IMR-90 (cell line): ENCODE data around the gene BSND. TPM values are rescaled to one million over a fixed set of nuclear protein-coding genes. Genes with fewer than 3 reads are reported as not detected.

Source experiments
- ATAC-seq: fragments of 200-7000 bp; cut with Tn5 transposase; 2 replicates; pipeline ENCODE4 v1.9.1; 2020; ENCODE audit warnings: low read depth, mild to moderate bottlenecking, moderate library complexity
- BruUV-seq: library from RNA; stranded (reverse); fragments of 400-500 nt; replicated peaks from 2 replicates; lab custom pipeline; 2021; lab: Mats Ljungman, UMichigan
- CTCF ChIA-PET: fragments of 300-600 bp; formaldehyde crosslinking; extraction: SDS; loops from one replicate; lab custom pipeline; 2021; ENCODE audit warnings: antibody characterized with exemption; lab: Yijun Ruan, JAX
- POLR2A ChIA-PET: fragments of 300-600 bp; sonication (Branson Sonifier 250); formaldehyde crosslinking; loops from one replicate; lab custom pipeline; 2022; ENCODE audit warnings: antibody characterized with exemption; ENCODE audit not compliant: unreplicated experiment; lab: Charles Lee
- DNase-seq: peaks from one replicate; pipeline ENCODE4 v3.0.0; 2013
- H2AFZ ChIP-seq: replicated peaks from 2 replicates; pipeline ENCODE3; 2013; ENCODE audit warnings: low read length, mild to moderate bottlenecking; ENCODE audit not compliant: poor library complexity
- H2AK5ac ChIP-seq: 2 replicates; pipeline ENCODE4 v1.6.1; 2013; ENCODE audit warnings: low read depth, low read length, inconsistent platforms
- H2AK9ac ChIP-seq: replicated peaks from 2 replicates; pipeline ENCODE3; 2013; ENCODE audit warnings: mild to moderate bottlenecking, low read depth, low read length, moderate library complexity; ENCODE audit not compliant: poor library complexity
- H2BK120ac ChIP-seq: 2 replicates; pipeline ENCODE4 v1.6.1; 2013; ENCODE audit warnings: low read depth, low read length, inconsistent platforms
- H2BK15ac ChIP-seq: 3 replicates; pipeline ENCODE4 v1.6.1; 2013; ENCODE audit warnings: low read depth, low read length, inconsistent platforms
- H2BK20ac ChIP-seq: 2 replicates; pipeline ENCODE4 v1.6.1; 2013; ENCODE audit warnings: low read depth, mild to moderate bottlenecking, inconsistent platforms, low read length, moderate library complexity
- H2BK5ac ChIP-seq: 2 replicates; pipeline ENCODE4 v1.6.1; 2013; ENCODE audit warnings: mild to moderate bottlenecking, low read depth, low read length, inconsistent platforms; ENCODE audit not compliant: poor library complexity, severe bottlenecking
- H3K14ac ChIP-seq: replicated peaks from 2 replicates; pipeline ENCODE4 v1.6.1; 2013; ENCODE audit warnings: low read depth, low read length, inconsistent platforms
- H3K18ac ChIP-seq: 2 replicates; pipeline ENCODE4 v1.6.1; 2013; ENCODE audit warnings: low read depth, low read length, control low read depth
- H3K23ac ChIP-seq: 2 replicates; pipeline ENCODE4 v1.6.1; 2013; ENCODE audit warnings: low read depth, low read length, inconsistent platforms
- H3K27ac ChIP-seq: 2 replicates; pipeline ENCODE4 v1.5.1; 2013; ENCODE audit warnings: mild to moderate bottlenecking, control low read depth, low read length; ENCODE audit not compliant: insufficient read depth
- H3K27me3 ChIP-seq: 2 replicates; pipeline ENCODE4 v1.6.1; 2013; ENCODE audit warnings: low read length; ENCODE audit not compliant: control insufficient read depth, insufficient read depth
- H3K36me3 ChIP-seq: 2 replicates; pipeline ENCODE4 v1.6.1; 2013; ENCODE audit warnings: low read length, mixed read lengths; ENCODE audit not compliant: control insufficient read depth, insufficient read depth
- H3K4ac ChIP-seq: 2 replicates; pipeline ENCODE4 v1.6.1; 2013; ENCODE audit warnings: low read depth, low read length, inconsistent platforms
- H3K4me1 ChIP-seq: 2 replicates; pipeline ENCODE4 v1.6.1; 2013; ENCODE audit warnings: low read length, mixed read lengths; ENCODE audit not compliant: control insufficient read depth, insufficient read depth
- H3K4me2 ChIP-seq: 2 replicates; pipeline ENCODE4 v1.6.1; 2013; ENCODE audit warnings: low read depth, mild to moderate bottlenecking, control low read depth, low read length, moderate library complexity
- H3K4me3 ChIP-seq: 2 replicates; pipeline ENCODE4 v1.5.1; 2013; ENCODE audit warnings: low read depth, mild to moderate bottlenecking, control low read depth, low read length, moderate library complexity; ENCODE audit not compliant: insufficient read depth
- H3K56ac ChIP-seq: 2 replicates; pipeline ENCODE4 v1.6.1; 2013; ENCODE audit warnings: low read length, inconsistent platforms; ENCODE audit not compliant: insufficient read depth; ENCODE audit errors: extremely low read depth
- H3K79me1 ChIP-seq, 2 experiments: 2 replicates each; pipeline ENCODE4 v1.6.1; 2013; ENCODE audit warnings: low read length in 2 of 2, inconsistent platforms in 1 of 2, low read depth in 1 of 2
- H3K9ac ChIP-seq: 2 replicates; pipeline ENCODE4 v1.6.1; 2013; ENCODE audit warnings: low read depth, low read length, control low read depth
- H3K9me1 ChIP-seq: 2 replicates; pipeline ENCODE4 v1.6.1; 2013; ENCODE audit warnings: low read length, inconsistent platforms; ENCODE audit not compliant: insufficient read depth
- H3K9me3 ChIP-seq: 2 replicates; pipeline ENCODE4 v1.6.1; 2013; ENCODE audit warnings: low read length; ENCODE audit not compliant: control insufficient read depth, insufficient read depth
- H4K20me1 ChIP-seq: 2 replicates; pipeline ENCODE4 v1.6.1; 2013; ENCODE audit warnings: low read length, inconsistent platforms; ENCODE audit not compliant: insufficient read depth
- H4K5ac ChIP-seq: 2 replicates; pipeline ENCODE4 v1.6.1; 2013; ENCODE audit warnings: mild to moderate bottlenecking, low read depth, low read length, control low read depth
- H4K8ac ChIP-seq, 2 experiments: 2 replicates each; pipeline ENCODE4 v1.6.1; 2013; ENCODE audit warnings: low read depth in 2 of 2, low read length in 2 of 2, control low read depth in 1 of 2, inconsistent platforms in 1 of 2
- H4K91ac ChIP-seq: 2 replicates; pipeline ENCODE4 v1.6.1; 2013; ENCODE audit warnings: low read depth, low read length, inconsistent platforms; ENCODE audit not compliant: insufficient read depth
- BHLHE40 ChIP-seq: fragments of 150-350 bp; IDR thresholded peaks from 2 replicates; pipeline ENCODE4 v1.6.1; 2016; ENCODE audit warnings: mild to moderate bottlenecking, low read depth, low read length
- CEBPB ChIP-seq: IDR thresholded peaks from 2 replicates; pipeline ENCODE4 v1.6.1; 2012; ENCODE audit warnings: low read depth, low read length, improper control_type of control experiment
- CTCF ChIP-seq: conservative IDR thresholded peaks from 2 replicates; pipeline ENCODE4 v1.5.1; 2012; ENCODE audit warnings: mild to moderate bottlenecking, low read depth, low read length, improper control_type of control experiment
- ELK1 ChIP-seq: fragments of 150-350 bp; IDR thresholded peaks from 2 replicates; pipeline ENCODE4 v1.6.1; 2016; ENCODE audit warnings: low read depth, mild to moderate bottlenecking, low read length, moderate library complexity, borderline replicate concordance
- MAFK ChIP-seq: IDR thresholded peaks from 2 replicates; pipeline ENCODE4 v1.6.1; 2012; ENCODE audit warnings: low read depth, low read length, improper control_type of control experiment
- MXI1 ChIP-seq: IDR thresholded peaks from 2 replicates; pipeline ENCODE4 v1.6.1; 2012; ENCODE audit warnings: low read depth, mild to moderate bottlenecking, low read length, moderate library complexity, borderline replicate concordance
- NFE2L2 ChIP-seq: fragments of 150-350 bp; IDR thresholded peaks from 2 replicates; pipeline ENCODE4 v1.6.1; 2016; ENCODE audit warnings: low read depth, mild to moderate bottlenecking, low read length
- POLR2A ChIP-seq: IDR thresholded peaks from 2 replicates; pipeline ENCODE4 v1.6.1; 2012; ENCODE audit warnings: mild to moderate bottlenecking, low read depth, low read length
- RAD21 ChIP-seq: IDR thresholded peaks from 2 replicates; pipeline ENCODE4 v1.6.1; 2012; ENCODE audit warnings: low read length, improper control_type of control experiment
- RFX5 ChIP-seq: IDR thresholded peaks from 2 replicates; pipeline ENCODE4 v1.8.0; 2012; ENCODE audit warnings: low read depth, mild to moderate bottlenecking, low read length, moderate library complexity
- SMC3 ChIP-seq: fragments of 150-350 bp; IDR thresholded peaks from 2 replicates; pipeline ENCODE4 v1.6.1; 2016; ENCODE audit warnings: low read depth, mild to moderate bottlenecking, antibody characterized with exemption, low read length, moderate library complexity
- USF2 ChIP-seq: fragments of 150-350 bp; IDR thresholded peaks from 2 replicates; pipeline ENCODE4 v1.6.1; 2017; ENCODE audit warnings: mild to moderate bottlenecking, antibody characterized with exemption, low read length, low read depth
- WGBS, 2 experiments: methylation state at CpG; one replicate each; pipeline versions ENCODE4 v1.1.5 to v1.1.7; 2013; ENCODE audit warnings: missing lambda C conversion rate in 2 of 2; ENCODE audit not compliant: insufficient read length in 1 of 2; ENCODE audit errors: extremely low coverage in 2 of 2; 5-methylcytosine and 5-hydroxymethylcytosine counted together
- dilution Hi-C: fragments of 300-500 bp; cut with HindIII; formaldehyde crosslinking; loops from one replicate; pipeline ENCODE4 v1.14.3; 2018; ENCODE audit warnings: low sequenced_read_pairs; ENCODE audit not compliant: unreplicated experiment
- in situ Hi-C: fragments of 300-500 bp; cut with MboI; formaldehyde crosslinking; loops from 3 replicates; pipeline ENCODE4 v1.14.3; 2019; ENCODE audit warnings: low sequenced_read_pairs, inconsistent platforms, mixed read lengths
- intact Hi-C: fragments of 100-400 bp; cut with micrococcal nuclease; formaldehyde crosslinking; loops from 2 replicates; pipeline ENCODE4 v1.10.0; 2022
- polyA plus RNA-seq, 3 experiments: library from polyadenylated mRNA; depleted of rRNA; stranded (reverse); fragments of >200 nt; gene quantifications; 2 replicates each; pipeline ENCODE4 v1.2.3, GENCODE V29; 2012; ENCODE audit warnings: low replicate concordance in 1 of 3
- total RNA-seq: library from RNA; depleted of rRNA; stranded (reverse); fragments of >200 nt; gene quantifications from 2 replicates; pipeline ENCODE4 v1.2.3, GENCODE V29; 2012

Gene BSND
- total and polyA plus RNA-seq, 2 of the 4 experiments (the other 2 are of a cell fraction), result not detected

GRCh38 chr1:54989473-54989872 lies 9.3 kb upstream of the BSND start:
- ATAC-seq (no peak), DNase-seq (no peak)
- H2BK20ac ChIP-seq, result no peak overlapping the region
- H2AK9ac ChIP-seq, result peak overlapping the region; percentile 45
- no peak overlapping the region for H3K23ac ChIP-seq
- no peaks in the 10 kb centered on the region for H3K9me3 ChIP-seq
- H3K14ac ChIP-seq, result no peak overlapping the region
- no peaks in the 10 kb centered on the region for H4K20me1 ChIP-seq
- peaks cover 40% of the 10 kb centered on the region for H3K27me3 ChIP-seq
- H3K18ac ChIP-seq, result no peak overlapping the region
- dilution Hi-C loops, result no loop called here
- H2AFZ ChIP-seq, result no peak overlapping the region
- H4K5ac ChIP-seq, result no peak overlapping the region
- H2BK15ac ChIP-seq, result no peak overlapping the region
- no peaks in the 10 kb centered on the region for H3K36me3 ChIP-seq
- H3K4me2 ChIP-seq, result no peak overlapping the region
- H3K4ac ChIP-seq, result no peak overlapping the region
- no peak overlapping the region for H4K91ac ChIP-seq
- in situ Hi-C loops, result no loop called here
- no peak overlapping the region for H2AK5ac ChIP-seq
- no peak overlapping the region for H3K4me3 ChIP-seq
- no TSS peak for BruUV-seq
- H3K56ac ChIP-seq, result no peak overlapping the region
- no peak overlapping the region for H3K27ac ChIP-seq
- TF ChIP-seq POLR2A, result no peak
- TF ChIP-seq MXI1, result no peak
- TF ChIP-seq CEBPB, result no peak
- TF ChIP-seq ELK1, result no peak
- no peak for TF ChIP-seq BHLHE40
- TF ChIP-seq USF2, result no peak
- TF ChIP-seq NFE2L2, result no peak
- TF ChIP-seq CTCF, result no peak
- TF ChIP-seq RFX5, result no peak
- no peak for TF ChIP-seq RAD21
- TF ChIP-seq MAFK, result no peak
- TF ChIP-seq SMC3, result no peak
- H2BK5ac ChIP-seq, result no peak overlapping the region
- H3K4me1 ChIP-seq, result peaks cover 4% of the 10 kb centered on the region; the same call in 1 of the 2 replicates
- no peak overlapping the region for H3K9ac ChIP-seq
- CTCF ChIA-PET, result interaction anchor here (0.6 to 2.2 kb wide), 2 partner anchors 10 to 39 kb away, joined by 3 to 9 read pairs; no protein-coding TSS in a partner anchor
- POLR2A ChIA-PET, result no interaction called here
- H3K79me1 ChIP-seq, result no peaks in the 10 kb centered on the region
- WGBS, 2 experiments, result 94% methylated on average over 3 of the region's 8 CpGs; no CpG with 5 or more reads in 1 of the 2 experiments
- no peak overlapping the region for H4K8ac ChIP-seq
- no peak overlapping the region for H2BK120ac ChIP-seq
- intact Hi-C loops, result no loop called here
- no peaks in the 10 kb centered on the region for H3K9me1 ChIP-seq
